Measurements from ENCODE around the gene SAMD4B. TPM values are rescaled to one million over a fixed set of nuclear protein-coding genes. Genes with fewer than 3 reads are reported as not detected.

SAMD4B gene
- total and polyA plus RNA-seq, 10 of the 15 experiments (the other 5 are each of a cell fraction or from before 2014, with no cell fraction given): 2.4 to 43.3 (median 23.9) TPM

DNA sequence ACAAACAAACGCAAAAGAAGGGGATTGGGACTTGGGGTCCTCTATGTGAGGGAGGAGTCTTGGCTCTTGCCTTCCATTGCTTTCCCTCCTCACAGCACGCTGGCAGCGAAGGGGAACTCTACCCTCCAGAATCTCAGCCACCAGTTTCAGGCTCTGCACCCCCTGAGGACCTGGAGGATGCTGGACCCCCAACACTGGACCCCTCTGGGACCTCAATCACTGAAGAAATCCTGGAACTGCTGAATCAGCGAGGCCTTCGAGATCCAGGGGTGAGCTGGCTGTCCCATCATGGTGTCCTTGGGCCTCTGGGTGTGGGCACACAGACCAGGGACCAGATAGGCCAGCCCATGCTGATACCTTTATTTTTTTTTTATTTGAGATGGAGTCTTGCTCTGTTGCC, 79.8 kb downstream of the SAMD4B start:
- Histone ChIP-seq H3K4me3 (no peak overlapping the region), H3K79me2 (ENCODE audit: control insufficient read depth, insufficient read depth, low read length) (no peaks in the 10 kb centered on the region), H3K36me3 (ENCODE audit: control insufficient read depth in 2 of 2, insufficient read depth in 2 of 2, low read length in 1 of 2) (peaks cover 11 to 24% of the 10 kb centered on the region in 2 experiments; a peak in 3 of 4 replicates), H2AFZ (ENCODE audit: control insufficient read depth, low read depth, low read length) (no peak overlapping the region), H4K20me1 (ENCODE audit: control insufficient read depth, insufficient read depth) (no peaks in the 10 kb centered on the region), H3K9me3 (replicated peaks; ENCODE audit: control insufficient read depth, insufficient read depth, low read length) (no peaks in the 10 kb centered on the region), H3K4me2 (ENCODE audit: control insufficient read depth, insufficient read depth) (no peak overlapping the region), H3K9ac (ENCODE audit: control insufficient read depth, insufficient read depth, low read length) (no peak overlapping the region), H3K4me1 (ENCODE audit: control insufficient read depth, insufficient read depth, low read length) (no peaks in the 10 kb centered on the region), H3K27me3 (replicated peaks in 1 of 2; ENCODE audit: control insufficient read depth in 2 of 2, insufficient read depth in 2 of 2, low read length in 1 of 2) (no peaks in the 10 kb centered on the region), H3K27ac (ENCODE audit: control insufficient read depth, insufficient read depth) (no peak overlapping the region)
- ChIA-PET POLR2A (no interaction called here), RAD21 (ENCODE audit: unreplicated experiment) (no interaction called here), CTCF (interaction anchor here (0.6 to 1.3 kb wide), 2 partner anchors 14 to 53 kb away, joined by 3 read pairs; partner anchors contain the start of gene RPS16), SMC1A (ENCODE audit: uncharacterized antibody, unreplicated experiment) (interaction anchor here (1.0 to 1.2 kb wide), 2 partner anchors 52 to 53 kb away, joined by 3 read pairs; no protein-coding TSS in a partner anchor)
- no TSS peak for BruUV-seq (replicated peaks)
- intact Hi-C loops (cut with micrococcal nuclease; ENCODE audit: unreplicated experiment) (no loop called here), in situ Hi-C loops (cut with MboI) (no loop called here)
- no peak for DNase-seq (ENCODE audit: low read depth, low spot score)
- 89% methylated on average over 5 of the region's 5 CpGs for WGBS (ENCODE audit: insufficient coverage, insufficient replicate concordance, low lambda C conversion rate, missing lambda C conversion rate)
- no peak for ATAC-seq
- TF ChIP-seq KLF5 (IDR thresholded peaks at IDR 0.05; ENCODE audit: partially characterized antibody): no peak
- no peak for TF ChIP-seq TCF12 (IDR thresholded peaks at IDR 0.05; ENCODE audit: low read depth, low read length)
- TF ChIP-seq SMARCA5 (IDR thresholded peaks at IDR 0.05): no peak
- no peak for TF ChIP-seq WRNIP1 (IDR thresholded peaks at IDR 0.05; ENCODE audit: borderline replicate concordance, low read depth, low read length)
- no peak for TF ChIP-seq MEF2B (IDR thresholded peaks at IDR 0.05; ENCODE audit: partially characterized antibody, poor library complexity, severe bottlenecking)
- no peak for TF ChIP-seq LARP7 (IDR thresholded peaks at IDR 0.05)
- TF ChIP-seq PAX8 (IDR thresholded peaks at IDR 0.05): no peak
- TF ChIP-seq, protein P1, sequence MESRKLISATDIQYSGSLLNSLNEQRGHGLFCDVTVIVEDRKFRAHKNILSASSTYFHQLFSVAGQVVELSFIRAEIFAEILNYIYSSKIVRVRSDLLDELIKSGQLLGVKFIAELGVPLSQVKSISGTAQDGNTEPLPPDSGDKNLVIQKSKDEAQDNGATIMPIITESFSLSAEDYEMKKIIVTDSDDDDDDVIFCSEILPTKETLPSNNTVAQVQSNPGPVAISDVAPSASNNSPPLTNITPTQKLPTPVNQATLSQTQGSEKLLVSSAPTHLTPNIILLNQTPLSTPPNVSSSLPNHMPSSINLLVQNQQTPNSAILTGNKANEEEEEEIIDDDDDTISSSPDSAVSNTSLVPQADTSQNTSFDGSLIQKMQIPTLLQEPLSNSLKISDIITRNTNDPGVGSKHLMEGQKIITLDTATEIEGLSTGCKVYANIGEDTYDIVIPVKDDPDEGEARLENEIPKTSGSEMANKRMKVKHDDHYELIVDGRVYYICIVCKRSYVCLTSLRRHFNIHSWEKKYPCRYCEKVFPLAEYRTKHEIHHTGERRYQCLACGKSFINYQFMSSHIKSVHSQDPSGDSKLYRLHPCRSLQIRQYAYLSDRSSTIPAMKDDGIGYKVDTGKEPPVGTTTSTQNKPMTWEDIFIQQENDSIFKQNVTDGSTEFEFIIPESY (IDR thresholded peaks at IDR 0.05): no peak
- TF ChIP-seq RELA (IDR thresholded peaks at IDR 0.05; ENCODE audit: borderline replicate concordance, partially characterized antibody): no peak
- TF ChIP-seq NFIC (IDR thresholded peaks at IDR 0.05; ENCODE audit: low read depth, low read length): no peak
- TF ChIP-seq, protein P2, sequence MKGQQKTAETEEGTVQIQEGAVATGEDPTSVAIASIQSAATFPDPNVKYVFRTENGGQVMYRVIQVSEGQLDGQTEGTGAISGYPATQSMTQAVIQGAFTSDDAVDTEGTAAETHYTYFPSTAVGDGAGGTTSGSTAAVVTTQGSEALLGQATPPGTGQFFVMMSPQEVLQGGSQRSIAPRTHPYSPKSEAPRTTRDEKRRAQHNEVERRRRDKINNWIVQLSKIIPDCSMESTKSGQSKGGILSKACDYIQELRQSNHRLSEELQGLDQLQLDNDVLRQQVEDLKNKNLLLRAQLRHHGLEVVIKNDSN (IDR thresholded peaks at IDR 0.05; ENCODE audit: borderline replicate concordance, extremely low read length, insufficient read depth, low read depth, low read length): no peak
- no peak for TF ChIP-seq BACH1 (IDR thresholded peaks at IDR 0.05; ENCODE audit: borderline replicate concordance)
- no peak for TF ChIP-seq SREBF2 (IDR thresholded peaks at IDR 0.05; ENCODE audit: low read length)
- TF ChIP-seq CREB1 (IDR thresholded peaks at IDR 0.05; ENCODE audit: low read depth): no peak
- no peak for TF ChIP-seq POLR2A (IDR thresholded peaks at IDR 0.05; ENCODE audit: low read depth, low read length)
- no peak for TF ChIP-seq SP1 (IDR thresholded peaks at IDR 0.05; ENCODE audit: low read depth, low read length)
- TF ChIP-seq HDAC6 (IDR thresholded peaks at IDR 0.05; ENCODE audit: unreplicated experiment): no peak
- no peak for TF ChIP-seq NBN (IDR thresholded peaks at IDR 0.05)
- no peak for FAIRE-seq
